Pulmonary artery endothelial cell (primary cell): ENCODE results near the gene GAK. TPM values are rescaled to one million over a fixed set of nuclear protein-coding genes. Genes with fewer than 3 reads are reported as not detected.

ENCODE experiments used
- DNase-seq: peaks from one replicate; pipeline ENCODE4 v3.0.0-alpha.2; 2011; ENCODE audit warnings: low read depth, low spot score
- total RNA-seq: library from RNA; depleted of rRNA; stranded (reverse); fragments of >200 nt; gene quantifications from 2 replicates; pipeline ENCODE4 v1.2.3, GENCODE V29; 2014

GAK gene
- total RNA-seq, 1 donor from 2014 or later, result 64.6 TPM

GRCh38 chr4:831483-831805 is 100.7 kb downstream of the GAK start:
- DNase-seq, result no peak

GRCh38 chr4:830601-831482 is 101.3 kb downstream of the GAK start:
- no peak for DNase-seq

- no peak for DNase-seq
Measured at GRCh38 chr4:829761-830600, 102.1 kb downstream of the GAK start.

DNA sequence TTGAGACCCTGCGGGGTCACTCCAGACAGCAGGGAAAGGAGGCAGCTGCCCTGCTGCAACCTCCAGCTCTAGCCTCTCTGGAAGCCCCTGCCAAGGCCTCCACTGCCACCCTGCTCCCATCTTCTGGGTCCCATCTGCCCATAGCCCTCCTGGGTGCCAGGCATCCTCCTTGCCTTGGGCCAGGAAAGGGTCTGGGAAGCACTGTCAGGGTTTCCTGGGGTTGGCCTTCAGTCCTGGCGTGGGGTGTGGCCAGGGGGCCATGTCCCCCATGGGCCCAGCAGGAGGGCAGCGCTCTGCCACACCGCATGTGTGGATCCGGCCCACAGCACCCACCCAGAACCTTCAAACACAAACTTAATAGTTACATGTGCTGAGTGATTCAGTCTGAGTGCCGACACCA is 102.8 kb downstream of the GAK start:
- DNase-seq, result no peak

GRCh38 chr4:828641-829271 is 103.4 kb downstream of the GAK start:
- no peak for DNase-seq

GRCh38 chr4:827209-828081 is 104.7 kb downstream of the GAK start:
- no peak for DNase-seq

- no peak for DNase-seq
Measured at GRCh38 chr4:826508-827208, 105.5 kb downstream of the GAK start.

DNA sequence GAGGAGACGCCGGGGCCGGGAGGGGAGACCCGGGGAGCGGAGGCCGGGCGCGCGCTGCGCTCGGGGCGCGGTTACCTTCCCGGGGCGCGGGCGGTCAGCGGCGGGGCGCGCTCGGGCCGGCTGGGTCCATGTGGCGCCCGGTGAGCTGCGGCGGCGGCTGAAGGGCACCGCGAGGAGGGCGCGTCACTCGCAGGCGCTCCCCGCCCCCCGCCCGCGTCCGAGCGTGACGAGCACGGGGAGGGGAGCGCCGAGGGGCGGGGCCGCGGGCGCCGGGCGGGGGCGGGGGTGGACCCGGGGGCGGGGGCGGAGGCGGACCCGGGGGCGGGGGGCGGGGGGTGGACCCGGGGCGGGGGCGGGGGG is 106.2 kb downstream of the GAK start, which contains the start of gene CPLX1:
Gene CPLX1, minus strand, starts transcription at position 159 of the 360 bp plus-strand sequence. CDS start 1,607 bp downstream, outside the sequence.
- no peak for DNase-seq

GRCh38 chr4:825063-825970 is 106.8 kb downstream of the GAK start:
- DNase-seq, result no peak

DNA sequence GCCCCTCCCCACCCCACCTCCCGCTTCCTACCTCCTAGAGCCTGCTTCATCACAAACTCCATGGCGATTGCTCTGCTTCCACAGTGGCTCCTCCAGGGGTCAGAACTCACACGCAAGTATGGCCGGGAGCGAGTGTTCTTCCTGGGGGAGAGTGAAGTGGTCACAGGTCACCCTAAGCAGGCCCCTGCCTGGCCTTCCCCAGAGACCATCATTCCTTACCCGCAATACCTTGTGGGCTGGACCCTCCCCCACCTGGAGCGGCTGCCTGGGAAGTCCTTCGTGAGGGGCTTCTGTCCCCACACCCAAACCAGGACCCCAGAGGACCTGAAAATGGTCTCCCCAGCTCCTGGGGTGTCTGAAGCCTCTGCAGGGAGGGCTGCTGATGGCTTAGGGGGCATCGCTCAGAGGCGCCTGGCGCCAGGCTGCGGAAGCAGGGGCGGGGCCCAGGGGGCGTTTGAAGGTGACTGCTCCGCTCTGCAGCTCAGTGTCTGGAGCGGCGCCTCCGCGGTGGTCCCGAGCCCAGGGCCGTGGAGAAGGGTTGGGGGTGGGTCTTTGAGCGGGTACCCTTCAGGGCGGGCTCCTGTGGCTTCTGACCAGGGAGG is 107.6 kb downstream of the GAK start:
- DNase-seq, result no peak

GRCh38 chr4:823761-824460 is 108.2 kb downstream of the GAK start:
- DNase-seq, result no peak

- no peak for DNase-seq
Measured at GRCh38 chr4:823176-823760, 108.8 kb downstream of the GAK start.

DNA sequence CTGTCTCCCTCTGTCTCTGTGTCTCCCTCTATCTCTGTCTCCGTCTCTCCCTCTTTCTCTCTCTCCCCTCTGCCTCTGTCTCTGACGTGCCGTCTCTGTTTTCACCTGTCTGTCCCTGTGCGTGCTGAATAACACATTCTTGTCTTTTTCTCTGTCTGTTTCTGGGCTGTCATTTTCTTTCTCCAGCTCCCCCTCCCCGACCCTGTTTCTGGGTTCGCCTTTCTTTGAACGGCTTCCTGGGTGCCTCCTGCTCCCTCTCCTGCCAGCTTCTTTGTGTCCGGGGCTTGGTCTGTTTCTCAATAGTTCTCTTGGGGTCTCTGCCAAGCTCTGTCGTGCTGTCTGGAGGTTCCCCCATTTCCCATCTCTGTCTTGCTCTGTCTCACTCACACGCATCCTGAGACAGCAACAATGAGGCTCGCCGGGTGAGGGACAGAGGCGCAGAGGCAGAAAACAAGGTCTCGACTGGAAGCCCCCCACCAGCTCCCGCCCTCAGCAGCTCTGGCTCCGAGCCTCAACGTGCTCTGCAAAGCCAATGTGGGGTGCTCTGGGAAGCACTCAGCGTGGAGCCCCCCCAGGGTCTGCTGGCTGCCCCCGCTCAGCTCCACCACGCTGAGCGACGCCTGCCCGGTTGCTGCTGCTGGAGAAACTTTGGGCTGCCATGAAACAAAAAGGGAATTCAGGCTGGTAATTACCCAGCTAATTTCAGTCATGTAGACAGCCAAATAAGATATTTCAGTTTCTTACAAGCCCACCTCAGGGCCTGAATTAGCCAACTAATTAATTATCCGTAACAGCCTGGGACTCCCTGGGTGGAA is 109.5 kb downstream of the GAK start:
- no peak for DNase-seq

DNA sequence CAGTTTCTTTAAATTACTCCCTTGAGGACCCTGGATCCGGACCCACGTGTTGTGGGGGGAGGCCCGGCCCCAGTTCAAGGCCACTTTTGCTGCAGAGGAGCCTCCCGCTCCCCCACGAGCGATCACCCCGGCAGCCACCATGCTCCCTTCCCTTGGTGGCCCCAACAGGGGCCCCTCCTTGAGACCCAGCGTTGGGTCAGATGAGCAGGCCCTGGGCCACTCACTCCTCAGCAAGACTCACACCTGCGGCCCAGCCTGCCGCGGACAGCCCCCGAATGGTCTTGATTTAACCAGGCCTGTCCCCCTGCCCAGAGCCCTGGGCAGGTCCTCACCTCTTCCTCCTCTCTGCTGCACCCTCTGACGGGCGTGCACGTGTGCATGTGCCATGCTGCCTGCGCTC is 110.5 kb downstream of the GAK start:
- no peak for DNase-seq

GRCh38 chr4:821181-821591 is 110.9 kb downstream of the GAK start:
- no peak for DNase-seq

DNA sequence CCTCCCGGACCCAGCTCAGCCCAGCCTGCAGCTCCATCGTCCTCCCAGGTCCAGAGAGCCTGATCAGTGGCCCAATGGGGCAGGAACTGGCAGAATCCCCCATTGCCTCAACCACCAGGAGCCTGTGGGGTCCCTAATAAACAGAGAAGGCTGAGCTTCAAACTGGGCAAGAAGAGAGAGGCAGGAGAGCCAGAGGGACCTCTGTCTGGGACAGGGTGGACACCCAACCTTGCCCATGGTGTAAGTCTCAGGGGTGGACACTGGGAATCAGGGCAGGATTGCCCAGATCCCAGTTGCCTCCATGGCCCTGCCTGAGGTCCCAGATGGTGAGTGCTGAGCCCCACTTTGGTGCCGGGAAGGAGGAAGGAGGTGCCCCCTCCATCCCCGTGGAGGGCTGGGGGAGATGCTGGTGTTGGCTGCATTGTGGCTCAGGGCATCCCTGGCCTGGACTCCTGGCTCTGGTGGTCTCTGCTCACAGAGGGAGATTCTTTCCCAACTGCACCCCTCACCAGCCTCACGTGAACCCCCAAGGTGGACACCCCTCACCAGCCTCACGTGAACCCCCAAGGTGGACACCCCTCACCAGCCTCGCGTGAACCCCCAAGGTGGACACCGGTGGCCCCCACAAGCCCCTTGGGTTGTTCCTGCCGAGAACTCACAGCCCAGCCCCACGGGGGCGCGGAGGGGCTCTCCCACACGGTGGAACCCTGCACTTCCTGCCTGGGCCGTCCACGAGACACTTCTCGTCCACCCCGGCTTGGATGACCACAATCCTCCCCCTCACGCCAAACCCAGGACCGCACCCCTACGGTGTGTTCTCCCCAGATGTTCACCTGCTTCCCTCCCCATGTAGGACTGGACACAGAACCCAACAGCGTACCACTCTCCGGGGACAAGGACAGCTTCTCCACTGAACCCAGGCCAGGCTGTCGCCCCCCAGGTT is 111.6 kb downstream of the GAK start:
- DNase-seq, result no peak
